Measurements from ENCODE around the gene TNFSF11.

TNFSF11 gene

GRCh38 chr13:42607546-42607945 lies 33.6 kb downstream of the TNFSF11 start:
- DNase-seq (ENCODE audit: low spot score) (no peak), FAIRE-seq (no peak)

- DNase-seq (ENCODE audit: low spot score) = no peak
- FAIRE-seq = no peak
Measured at GRCh38 chr13:42610649-42611048, 36.7 kb downstream of the TNFSF11 start.

DNA sequence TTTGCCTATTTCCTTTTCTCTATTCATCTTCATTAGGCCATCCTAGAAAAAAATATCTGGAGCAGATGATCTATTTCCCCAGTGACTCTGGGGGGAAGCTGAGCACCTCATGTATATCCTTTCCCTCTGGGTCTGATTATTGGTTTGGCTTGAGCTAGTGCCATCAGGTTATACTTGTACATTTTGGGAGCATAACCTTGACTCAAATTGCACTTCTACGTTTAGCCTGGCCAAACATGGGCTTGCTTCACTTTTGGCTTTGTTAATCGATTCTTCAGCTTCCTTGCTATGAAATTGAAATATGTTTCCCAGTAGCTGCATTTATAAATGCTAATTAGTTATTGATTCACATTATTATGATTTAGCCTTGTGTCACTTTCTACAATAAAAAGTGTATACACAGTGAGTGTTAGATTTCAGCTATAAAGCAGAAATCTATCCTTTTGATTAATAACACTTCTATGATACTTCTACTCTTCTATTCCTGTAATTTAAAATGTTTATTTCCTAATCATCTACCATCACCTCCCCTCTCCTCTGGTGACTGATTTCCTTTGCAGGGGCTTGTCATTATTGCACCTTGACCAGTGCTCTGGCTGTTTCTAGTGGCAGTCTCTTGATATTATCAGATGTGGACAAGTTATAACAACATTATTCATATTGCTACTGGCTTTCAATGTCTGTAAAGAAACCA lies 37.3 kb downstream of the TNFSF11 start:
- no peak for FAIRE-seq

GRCh38 chr13:42612021-42612765 lies 38.2 kb downstream of the TNFSF11 start:
- no peak for DNase-seq (ENCODE audit: low spot score)
- no peak for FAIRE-seq

More for the DNA sequence above, 37.3 kb downstream of the TNFSF11 start:
- DNase-seq (ENCODE audit: low spot score) = no peak

DNA sequence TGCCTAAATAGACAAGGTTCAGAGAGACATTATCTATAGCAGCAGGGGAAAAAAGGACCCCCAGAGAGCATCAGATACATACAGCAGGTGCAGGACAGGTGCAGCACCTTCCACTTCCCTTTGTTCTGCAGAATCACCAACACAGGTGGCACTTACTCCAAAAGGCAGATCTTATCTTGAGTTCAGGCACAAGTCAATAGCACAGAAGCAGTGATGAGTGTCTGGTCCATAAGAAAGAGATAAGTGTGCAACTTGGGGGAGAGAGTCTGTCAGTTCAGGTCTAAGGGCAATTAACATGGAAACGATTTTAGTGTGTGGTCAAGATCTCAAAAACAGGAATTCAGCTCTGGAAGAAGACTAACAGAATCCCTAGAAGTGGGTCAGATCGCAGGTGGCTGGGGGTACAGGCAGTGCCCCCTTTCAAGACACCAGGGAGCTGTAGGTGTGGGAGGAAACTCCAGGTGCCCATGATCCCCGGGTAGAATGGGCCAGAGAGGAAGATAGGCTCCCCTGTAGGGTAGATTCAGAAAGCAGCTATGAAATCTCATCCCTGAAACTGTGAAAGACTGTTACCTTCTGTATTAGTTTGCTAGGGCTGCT lies 40.6 kb downstream of the TNFSF11 start:
- no peak for FAIRE-seq
- DNase-seq (ENCODE audit: low spot score) = no peak

- no peak for DNase-seq (ENCODE audit: low spot score)
- no peak for FAIRE-seq
Measured at GRCh38 chr13:42615691-42616090, 41.7 kb downstream of the TNFSF11 start.

DNA sequence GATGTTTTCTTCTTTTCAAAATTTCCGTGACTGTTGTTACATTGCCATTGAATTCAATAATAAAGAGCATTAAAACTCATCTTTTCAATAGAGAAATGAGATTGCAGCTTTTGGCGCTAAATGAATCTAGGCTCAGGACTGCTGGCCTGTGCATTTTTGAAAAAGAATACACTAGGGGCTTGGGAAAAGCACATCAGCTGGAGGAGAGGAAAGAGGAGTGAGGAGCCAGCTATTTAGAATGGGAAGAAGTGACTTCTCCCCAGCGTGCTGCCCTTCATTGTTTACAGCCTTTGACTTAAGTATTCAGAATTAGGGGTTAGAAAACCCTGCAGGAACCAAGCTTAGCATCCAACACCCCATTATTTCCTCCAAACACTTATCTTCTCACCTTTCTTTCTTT lies 43.3 kb downstream of the TNFSF11 start:
- FAIRE-seq (no peak), DNase-seq (ENCODE audit: low spot score) (no peak)

DNA sequence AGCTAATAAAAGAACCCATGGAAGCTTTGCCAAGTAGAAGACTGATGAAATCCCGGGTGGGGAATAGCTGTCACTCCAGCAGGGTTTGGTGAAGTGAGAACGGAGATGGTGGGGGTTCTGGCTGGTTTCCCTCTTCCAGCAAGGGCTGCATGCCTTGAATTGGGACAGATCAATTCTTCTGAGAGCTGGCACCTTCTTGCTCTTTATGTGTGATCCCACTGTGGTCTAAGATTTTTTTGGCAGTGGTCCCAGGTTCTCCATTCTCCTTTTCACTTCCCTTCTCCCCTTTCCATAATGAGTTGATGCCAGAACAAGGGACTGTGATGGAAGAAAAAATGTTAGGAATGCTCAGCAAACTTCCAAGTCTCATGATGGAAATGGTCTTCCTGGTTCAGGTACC lies 50.0 kb downstream of the TNFSF11 start:
- FAIRE-seq (no peak), DNase-seq (ENCODE audit: low spot score) (peak; percentile 5)

DNA sequence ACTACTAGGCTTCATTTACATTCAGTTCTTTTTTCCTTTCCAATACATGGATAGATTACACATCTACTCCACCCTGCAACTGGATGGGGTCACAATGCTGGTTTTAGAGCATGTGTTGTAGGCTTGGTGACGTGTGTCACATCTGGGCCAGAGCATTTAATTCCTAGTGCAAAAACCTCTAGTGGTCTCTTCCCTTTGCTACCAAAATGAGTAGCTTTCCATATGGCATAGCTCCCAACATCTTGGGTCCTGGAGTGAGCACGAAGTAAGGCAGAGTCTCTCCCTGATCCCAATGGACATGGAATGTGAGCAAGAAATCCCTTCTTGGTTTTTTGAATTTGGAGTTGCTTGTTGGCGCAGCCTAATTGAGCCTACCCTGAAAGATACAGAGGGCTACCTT lies 51.7 kb downstream of the TNFSF11 start:
- FAIRE-seq (no peak), DNase-seq (ENCODE audit: low spot score) (no peak)

GRCh38 chr13:42626176-42626860 lies 52.4 kb downstream of the TNFSF11 start:
- FAIRE-seq (no peak), DNase-seq (ENCODE audit: low spot score) (no peak)

DNA sequence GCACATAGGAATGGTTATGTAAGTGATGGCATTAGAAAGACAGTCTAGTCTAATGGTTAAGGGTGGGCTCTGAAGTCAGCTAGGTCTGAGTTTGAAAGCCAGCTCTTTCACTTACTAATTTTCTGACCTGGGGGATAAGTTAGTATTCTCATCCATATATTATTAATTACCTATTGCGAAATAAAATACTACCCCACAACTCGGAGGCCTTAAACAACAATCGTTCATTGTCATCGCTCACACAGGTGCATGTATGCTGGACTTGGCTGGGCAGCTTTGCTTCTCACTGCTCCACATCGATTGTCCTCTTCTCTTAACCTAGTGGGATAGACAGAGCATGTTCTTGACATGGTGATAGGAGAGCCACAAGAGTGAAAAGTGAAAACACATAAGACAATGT lies 54.7 kb downstream of the TNFSF11 start:
- DNase-seq (ENCODE audit: low spot score) (no peak), FAIRE-seq (no peak)

DNA sequence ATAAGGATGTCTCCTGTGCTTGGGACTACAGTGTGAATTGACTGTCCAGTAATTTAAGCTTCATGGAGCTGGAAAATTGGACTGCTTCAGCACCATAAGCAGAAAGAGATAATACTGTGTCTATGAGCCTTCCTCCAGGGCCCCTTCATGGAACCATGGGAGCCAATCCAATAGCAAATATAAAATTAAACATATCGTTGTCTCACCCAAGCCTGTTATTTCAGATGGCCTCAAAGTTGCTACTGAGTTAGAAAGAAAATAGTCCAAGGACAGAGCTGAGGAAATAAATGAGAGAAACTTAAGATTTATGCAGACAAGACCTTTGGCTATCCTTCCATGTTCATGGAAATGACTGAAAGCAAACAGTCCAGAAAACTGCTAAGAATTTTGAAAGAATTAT lies 57.2 kb downstream of the TNFSF11 start:
- no peak for DNase-seq (ENCODE audit: low spot score)
- no peak for FAIRE-seq

GRCh38 chr13:42633495-42633894 lies 59.5 kb downstream of the TNFSF11 start:
- FAIRE-seq (no peak), DNase-seq (ENCODE audit: low spot score) (no peak)

DNA sequence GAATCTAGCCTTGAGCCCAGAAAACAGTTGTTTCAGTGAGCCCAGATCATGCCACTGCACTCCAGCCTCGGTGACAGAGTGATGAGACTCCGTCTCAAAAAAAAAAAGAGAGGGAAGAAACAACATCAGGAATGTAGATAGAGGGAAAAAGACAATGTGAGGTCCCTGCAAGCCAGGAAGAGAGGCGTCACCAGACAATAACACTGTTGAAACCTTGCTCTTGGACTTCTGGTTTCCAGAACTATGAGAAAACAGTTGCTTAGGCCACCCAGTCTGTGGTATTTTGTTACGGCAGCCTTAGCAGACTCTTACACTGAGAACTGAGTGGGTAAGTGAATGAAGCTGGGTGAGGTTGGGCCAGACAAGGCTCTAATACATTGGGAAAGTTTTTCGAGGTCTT lies 64.1 kb downstream of the TNFSF11 start:
- no peak for FAIRE-seq
- no peak for DNase-seq (ENCODE audit: low spot score)

DNA sequence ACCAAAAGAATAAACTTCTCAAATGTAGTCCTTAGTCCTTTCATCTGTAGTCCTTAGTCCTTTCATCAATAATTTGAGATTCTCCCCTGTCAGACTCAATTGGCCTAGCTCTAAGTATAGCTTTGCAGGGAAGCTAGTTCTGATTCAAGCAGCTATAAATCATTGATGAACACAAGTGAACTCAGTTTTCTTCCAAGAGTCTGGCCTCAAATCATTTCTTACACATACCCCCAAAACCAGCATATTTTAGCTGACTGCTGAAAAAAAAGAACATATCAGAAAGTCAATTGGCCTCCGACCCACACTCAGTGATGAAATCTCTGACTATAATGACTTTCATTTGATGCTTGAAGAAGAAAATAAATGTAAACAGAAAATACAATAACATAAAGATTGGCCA lies 64.9 kb downstream of the TNFSF11 start:
- DNase-seq (ENCODE audit: low spot score) (no peak), FAIRE-seq (no peak)

GRCh38 chr13:42643076-42643475 lies 69.1 kb downstream of the TNFSF11 start:
- FAIRE-seq = no peak
- DNase-seq (ENCODE audit: low spot score) = no peak

DNA sequence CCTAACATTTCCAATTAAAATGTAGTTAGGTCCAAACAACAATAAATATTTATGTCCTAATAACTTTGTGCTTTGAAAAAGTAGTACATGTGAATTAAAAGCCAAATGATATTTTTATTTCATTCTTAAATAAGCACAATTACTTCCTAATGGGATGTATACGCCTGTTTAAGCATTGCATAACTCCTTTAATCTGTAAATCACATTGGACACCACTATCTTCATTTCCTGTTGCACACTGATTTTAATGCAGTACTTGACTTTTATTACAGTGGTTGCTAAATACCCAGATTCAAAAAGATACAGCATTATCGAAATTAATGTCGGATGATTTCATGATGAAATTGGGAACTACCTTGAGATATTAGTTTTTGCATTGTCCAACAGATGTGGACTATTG lies 70.9 kb downstream of the TNFSF11 start:
- FAIRE-seq (no peak), DNase-seq (ENCODE audit: low spot score) (no peak)

- FAIRE-seq (no peak), DNase-seq (ENCODE audit: low spot score) (no peak)
Measured at GRCh38 chr13:42645717-42646116, 71.8 kb downstream of the TNFSF11 start.

DNA sequence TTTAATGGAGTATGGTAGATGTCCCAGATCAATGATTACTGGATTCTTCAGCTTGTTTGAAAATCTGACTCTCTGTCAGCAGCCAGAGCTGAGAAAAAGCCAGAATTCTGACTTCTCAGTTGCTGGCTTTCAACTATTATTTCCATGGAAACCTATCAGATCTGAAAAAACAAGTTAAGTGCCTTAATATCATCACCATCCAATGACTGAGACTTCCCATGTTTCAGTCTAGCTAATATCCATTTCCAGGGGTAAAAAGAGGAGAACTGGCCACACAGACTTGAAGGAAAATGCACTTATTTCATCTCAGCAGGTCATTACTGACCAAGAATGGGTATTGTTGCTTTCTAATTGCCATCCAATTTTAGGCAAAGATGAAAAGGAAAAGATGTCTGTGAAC lies 75.2 kb downstream of the TNFSF11 start:
- DNase-seq (ENCODE audit: low spot score) (no peak), FAIRE-seq (no peak)

DNA sequence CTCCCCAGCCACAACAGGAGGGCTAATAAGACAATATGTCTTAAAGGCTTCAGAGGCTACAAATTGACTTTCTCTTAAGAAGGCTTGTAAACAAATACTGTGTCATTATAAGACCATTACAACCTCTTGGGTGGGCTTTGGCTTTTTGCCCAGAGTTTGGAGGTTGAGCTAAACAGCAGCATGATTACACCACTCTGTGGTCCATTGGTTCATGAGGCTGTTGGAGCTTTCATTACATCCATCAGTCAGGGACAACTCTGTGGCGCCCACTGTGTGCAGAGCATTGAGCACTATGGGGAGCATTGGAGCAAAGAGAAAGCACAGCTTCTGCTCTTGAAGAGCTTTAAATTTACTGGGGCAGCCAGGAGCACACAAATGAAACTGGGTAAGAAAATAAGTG lies 75.9 kb downstream of the TNFSF11 start:
- FAIRE-seq (no peak), DNase-seq (ENCODE audit: low spot score) (no peak)

- FAIRE-seq (no peak), DNase-seq (ENCODE audit: low spot score) (no peak)
Measured at GRCh38 chr13:42650506-42650905, 76.6 kb downstream of the TNFSF11 start.

Measured in urothelium cell line (cell line).